ENCODE data around the gene THNSL1.

DNA sequence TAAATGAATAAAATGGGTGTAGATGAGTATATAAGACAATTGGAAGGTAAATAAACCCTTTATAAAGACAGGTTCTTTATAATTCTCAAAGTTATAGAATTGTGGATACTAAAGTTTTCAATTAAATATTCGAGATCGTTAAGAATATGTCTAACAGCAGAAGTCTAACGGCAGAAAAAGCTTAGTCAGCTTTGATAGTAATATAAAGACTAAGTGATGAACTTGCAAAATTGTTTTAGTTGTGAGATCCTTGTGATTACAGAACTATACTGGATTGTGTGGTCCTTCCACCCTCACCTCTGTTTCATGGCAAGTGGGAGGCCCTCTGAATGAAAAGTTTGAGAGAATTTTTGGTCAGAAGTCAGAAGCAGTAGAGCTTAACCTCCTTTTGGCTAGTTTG is 2.3 kb downstream of the THNSL1 start:
- TF ChIP-seq POLR2A (IDR thresholded peaks at IDR 0.05; ENCODE audit: low read length) (no peak), ZFP36 (IDR thresholded peaks at IDR 0.05; ENCODE audit: borderline replicate concordance, partially characterized antibody) (no peak), CHD4 (IDR thresholded peaks at IDR 0.05; ENCODE audit: borderline replicate concordance) (no peak), MAZ (IDR thresholded peaks at IDR 0.05; ENCODE audit: borderline replicate concordance, low read depth, low read length) (no peak), RFX5 (IDR thresholded peaks at IDR 0.05) (no peak), USF2 (IDR thresholded peaks at IDR 0.05) (no peak), FOSL2 (IDR thresholded peaks at IDR 0.05) (no peak), FOSL2 (CRISPR knock-in tag; IDR thresholded peaks at IDR 0.05) (no peak), KDM5A (IDR thresholded peaks at IDR 0.05) (no peak), ELK1 (IDR thresholded peaks at IDR 0.05; ENCODE audit: low read depth, low read length) (no peak), EP300 (IDR thresholded peaks at IDR 0.05) (no peak), MAX (IDR thresholded peaks at IDR 0.05) (no peak)
- TF ChIP-seq, protein P1, sequence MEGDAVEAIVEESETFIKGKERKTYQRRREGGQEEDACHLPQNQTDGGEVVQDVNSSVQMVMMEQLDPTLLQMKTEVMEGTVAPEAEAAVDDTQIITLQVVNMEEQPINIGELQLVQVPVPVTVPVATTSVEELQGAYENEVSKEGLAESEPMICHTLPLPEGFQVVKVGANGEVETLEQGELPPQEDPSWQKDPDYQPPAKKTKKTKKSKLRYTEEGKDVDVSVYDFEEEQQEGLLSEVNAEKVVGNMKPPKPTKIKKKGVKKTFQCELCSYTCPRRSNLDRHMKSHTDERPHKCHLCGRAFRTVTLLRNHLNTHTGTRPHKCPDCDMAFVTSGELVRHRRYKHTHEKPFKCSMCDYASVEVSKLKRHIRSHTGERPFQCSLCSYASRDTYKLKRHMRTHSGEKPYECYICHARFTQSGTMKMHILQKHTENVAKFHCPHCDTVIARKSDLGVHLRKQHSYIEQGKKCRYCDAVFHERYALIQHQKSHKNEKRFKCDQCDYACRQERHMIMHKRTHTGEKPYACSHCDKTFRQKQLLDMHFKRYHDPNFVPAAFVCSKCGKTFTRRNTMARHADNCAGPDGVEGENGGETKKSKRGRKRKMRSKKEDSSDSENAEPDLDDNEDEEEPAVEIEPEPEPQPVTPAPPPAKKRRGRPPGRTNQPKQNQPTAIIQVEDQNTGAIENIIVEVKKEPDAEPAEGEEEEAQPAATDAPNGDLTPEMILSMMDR (IDR thresholded peaks at IDR 0.05), result no peak
